GM19351 (cell line): ENCODE measurements around the gene TMEM94.
"Not testable (repeated sequence)": the region's sequence is repeated elsewhere in the genome, so short reads cannot be mapped to it uniquely, and the experiment has no call there.

Source experiments
- ATAC-seq: cut with Tn5 transposase; IDR thresholded peaks from one replicate; pipeline ENCODE4 v1.9.1; 2021; ENCODE audit warnings: mild to moderate bottlenecking, moderate library complexity; ENCODE audit not compliant: unreplicated experiment

Gene TMEM94

GRCh38 chr17:75509528-75510258 lies 53.3 kb downstream of the TMEM94 start:
- ATAC-seq, result no peak

GRCh38 chr17:75511270-75511609 lies 54.8 kb downstream of the TMEM94 start:
- ATAC-seq, result no peak

- ATAC-seq, result no peak
Observed at GRCh38 chr17:75511610-75512575, 55.5 kb downstream of the TMEM94 start.

- no peak for ATAC-seq
Observed at GRCh38 chr17:75512926-75513640, 56.6 kb downstream of the TMEM94 start.

GRCh38 chr17:75513641-75514000 lies 57.2 kb downstream of the TMEM94 start:
- no peak for ATAC-seq

- ATAC-seq, result no peak
Observed at GRCh38 chr17:75514299-75514918, 58.0 kb downstream of the TMEM94 start.

GRCh38 chr17:75514919-75515495 lies 58.6 kb downstream of the TMEM94 start:
- no peak for ATAC-seq

GRCh38 chr17:75515496-75516254 lies 59.2 kb downstream of the TMEM94 start, which contains the start of gene CASKIN2:
Gene CASKIN2 (minus strand): TSS chr17:75515537. CDS start chr17:75513804, 1,733 bp downstream.
- ATAC-seq, result peak; percentile 34

GRCh38 chr17:75516255-75516618 lies 59.8 kb downstream of the TMEM94 start, which contains the start of gene TSEN54:
Gene TSEN54 (plus strand): TSS chr17:75516528. CDS start chr17:75516561, 33 bp downstream.
- peak; percentile 74 for ATAC-seq

- ATAC-seq, result peak; percentile 19
Observed at GRCh38 chr17:75516619-75517296, 60.3 kb downstream of the TMEM94 start.

GRCh38 chr17:75517297-75517865 lies 60.9 kb downstream of the TMEM94 start:
- no peak for ATAC-seq

GRCh38 chr17:75518201-75518600 lies 61.8 kb downstream of the TMEM94 start:
- no peak for ATAC-seq

- ATAC-seq, result no peak
Observed at GRCh38 chr17:75518983-75519537, 62.6 kb downstream of the TMEM94 start.

GRCh38 chr17:75520413-75520812 lies 64.0 kb downstream of the TMEM94 start:
- ATAC-seq, result not testable (repeated sequence)

GRCh38 chr17:75521290-75521689 lies 64.9 kb downstream of the TMEM94 start:
- no peak for ATAC-seq

GRCh38 chr17:75521951-75522727 lies 65.7 kb downstream of the TMEM94 start:
- ATAC-seq, result no peak

GRCh38 chr17:75523647-75524046 lies 67.2 kb downstream of the TMEM94 start:
- ATAC-seq, result no peak
